Measurements from ENCODE around the gene IRF9. TPM values are rescaled to one million over a fixed set of nuclear protein-coding genes. Genes with fewer than 3 reads are reported as not detected.

The IRF9 gene
- total RNA-seq, 1 donor from 2014 or later = 158 TPM

GRCh38 chr14:24150993-24151392 lies 10.1 kb upstream of the IRF9 start:
- no peaks in the 10 kb centered on the region for H3K27me3 ChIP-seq (ENCODE audit: low read depth)
- H3K4me1 ChIP-seq = peaks cover 24% of the 10 kb centered on the region
- intact Hi-C loops (cut with DNase I) = no loop called here
- TF ChIP-seq CTCF (IDR thresholded peaks at IDR 0.05) = no peak
- no peak overlapping the region for H3K4me3 ChIP-seq
- H3K36me3 ChIP-seq = peaks cover 78% of the 10 kb centered on the region
- H3K9me3 ChIP-seq = no peaks in the 10 kb centered on the region
- no peak overlapping the region for H3K27ac ChIP-seq
- DNase-seq = no peak
- no peak for ATAC-seq

GRCh38 chr14:24151404-24152080 lies 9.5 kb upstream of the IRF9 start:
- no peak overlapping the region for H3K27ac ChIP-seq
- peaks cover 83% of the 10 kb centered on the region for H3K36me3 ChIP-seq

GRCh38 chr14:24155100-24155499 lies 6.0 kb upstream of the IRF9 start:
- Histone ChIP-seq H3K4me1 (no peaks in the 10 kb centered on the region), H3K4me3 (no peak overlapping the region), H3K36me3 (peaks cover 96% of the 10 kb centered on the region), H3K27me3 (ENCODE audit: low read depth) (no peaks in the 10 kb centered on the region), H3K27ac (no peak overlapping the region), H3K9me3 (no peaks in the 10 kb centered on the region)
- DNase-seq = no peak
- intact Hi-C loops (cut with DNase I) = no loop called here
- TF ChIP-seq CTCF (IDR thresholded peaks at IDR 0.05) = no peak
- no peak for ATAC-seq

More at GRCh38 chr14:24151404-24152080, 9.5 kb upstream of the IRF9 start:
- intact Hi-C loops (cut with DNase I) = no loop called here
- H3K4me1 ChIP-seq = peaks cover 24% of the 10 kb centered on the region
- H3K9me3 ChIP-seq = no peaks in the 10 kb centered on the region
- TF ChIP-seq CTCF (IDR thresholded peaks at IDR 0.05) = no peak
- no peak for DNase-seq
- H3K27me3 ChIP-seq (ENCODE audit: low read depth) = no peaks in the 10 kb centered on the region
- no peak for ATAC-seq
- no peak overlapping the region for H3K4me3 ChIP-seq

GRCh38 chr14:24156840-24157239 lies 4.2 kb upstream of the IRF9 start:
- peaks cover 87% of the 10 kb centered on the region for H3K36me3 ChIP-seq
- ATAC-seq = no peak
- no peak overlapping the region for H3K4me3 ChIP-seq
- H3K27me3 ChIP-seq (ENCODE audit: low read depth) = no peaks in the 10 kb centered on the region
- intact Hi-C loops (cut with DNase I) = no loop called here
- no peak for DNase-seq
- H3K9me3 ChIP-seq = no peaks in the 10 kb centered on the region
- H3K27ac ChIP-seq = no peak overlapping the region
- H3K4me1 ChIP-seq = peaks cover 9% of the 10 kb centered on the region
- TF ChIP-seq CTCF (IDR thresholded peaks at IDR 0.05) = no peak

- Histone ChIP-seq H3K27me3 (ENCODE audit: low read depth) (no peaks in the 10 kb centered on the region), H3K4me3 (no peak overlapping the region), H3K36me3 (peaks cover 82% of the 10 kb centered on the region), H3K4me1 (peaks cover 14% of the 10 kb centered on the region), H3K9me3 (no peaks in the 10 kb centered on the region), H3K27ac (no peak overlapping the region)
- no peak for ATAC-seq
- intact Hi-C loops (cut with DNase I) = no loop called here
- TF ChIP-seq CTCF (IDR thresholded peaks at IDR 0.05) = no peak
- no peak for DNase-seq
Observed at GRCh38 chr14:24157331-24157730, 3.7 kb upstream of the IRF9 start.
